PFSK-1 (cell line): ENCODE results near the gene PPP2R3C.

Experiments
- POLR2AphosphoS5 ChIP-seq: IDR thresholded peaks from 2 replicates; pipeline ENCODE4 v1.6.1; 2012; ENCODE audit warnings: low read depth, mild to moderate bottlenecking, control low read depth, low read length, moderate library complexity
- TAF1 ChIP-seq: IDR thresholded peaks from 2 replicates; pipeline ENCODE4 v1.6.1; 2012; ENCODE audit warnings: low read length, control low read depth, borderline replicate concordance; ENCODE audit not compliant: insufficient read depth

- TF ChIP-seq TAF1 (no peak), POLR2AphosphoS5 (no peak)
Observed at GRCh38 chr14:35161231-35161630, 39.4 kb upstream of the PPP2R3C start.
